ENCODE results near the gene USP38.

USP38 gene

GRCh38 chr4:143247866-143248265 is 63.1 kb downstream of the USP38 start:
- TF ChIP-seq CTCF (IDR thresholded peaks at IDR 0.05; ENCODE audit: insufficient read depth, low read depth, low read length, missing control alignments), result no peak
- DNase-seq (ENCODE audit: low read depth), result no peak
- no peak overlapping the region for H3K4me3 ChIP-seq (ENCODE audit: low read length)

- no peak for DNase-seq (ENCODE audit: low read depth)
- TF ChIP-seq CTCF (IDR thresholded peaks at IDR 0.05; ENCODE audit: insufficient read depth, low read depth, low read length, missing control alignments), result no peak
- H3K4me3 ChIP-seq (ENCODE audit: low read length), result no peak overlapping the region
Measured at GRCh38 chr4:143248827-143249226, 64.1 kb downstream of the USP38 start.

GRCh38 chr4:143250617-143251016 is 65.9 kb downstream of the USP38 start:
- no peak for TF ChIP-seq CTCF (IDR thresholded peaks at IDR 0.05; ENCODE audit: insufficient read depth, low read depth, low read length, missing control alignments)
- DNase-seq (ENCODE audit: low read depth), result no peak
- no peak overlapping the region for H3K4me3 ChIP-seq (ENCODE audit: low read length)

- DNase-seq (ENCODE audit: low read depth), result peak; percentile 23
- H3K4me3 ChIP-seq (ENCODE audit: low read length), result no peak overlapping the region
- no peak for TF ChIP-seq CTCF (IDR thresholded peaks at IDR 0.05; ENCODE audit: insufficient read depth, low read depth, low read length, missing control alignments)
Measured at GRCh38 chr4:143251348-143251747, 66.6 kb downstream of the USP38 start.

- DNase-seq (ENCODE audit: low read depth), result peak; percentile 84
- H3K4me3 ChIP-seq (ENCODE audit: low read length), result no peak overlapping the region
- no peak for TF ChIP-seq CTCF (IDR thresholded peaks at IDR 0.05; ENCODE audit: insufficient read depth, low read depth, low read length, missing control alignments)
Measured at GRCh38 chr4:143251779-143252178, 67.1 kb downstream of the USP38 start.

- no peak for TF ChIP-seq CTCF (IDR thresholded peaks at IDR 0.05; ENCODE audit: insufficient read depth, low read depth, low read length, missing control alignments)
- DNase-seq (ENCODE audit: low read depth), result peak; percentile 54
- H3K4me3 ChIP-seq (ENCODE audit: low read length), result no peak overlapping the region
Measured at GRCh38 chr4:143252478-143252877, 67.8 kb downstream of the USP38 start.

- no peak overlapping the region for H3K4me3 ChIP-seq (ENCODE audit: low read length)
- TF ChIP-seq CTCF (IDR thresholded peaks at IDR 0.05; ENCODE audit: insufficient read depth, low read depth, low read length, missing control alignments), result no peak
- DNase-seq (ENCODE audit: low read depth), result peak; percentile 54
Measured at GRCh38 chr4:143253166-143253565, 68.4 kb downstream of the USP38 start.

All from epithelial cell of esophagus (primary cell).